ENCODE data around the gene UBQLNL.

GRCh38 chr11:5557751-5558150 lies 41.3 kb upstream of the UBQLNL start:
- no peak for TF ChIP-seq POLR2A (IDR thresholded peaks at IDR 0.05; ENCODE audit: low read length)
- no peak for TF ChIP-seq GATA1 (IDR thresholded peaks at IDR 0.05; ENCODE audit: low read depth, low read length)
